Measurements from ENCODE around the gene SAMD9.

The SAMD9 gene

DNA sequence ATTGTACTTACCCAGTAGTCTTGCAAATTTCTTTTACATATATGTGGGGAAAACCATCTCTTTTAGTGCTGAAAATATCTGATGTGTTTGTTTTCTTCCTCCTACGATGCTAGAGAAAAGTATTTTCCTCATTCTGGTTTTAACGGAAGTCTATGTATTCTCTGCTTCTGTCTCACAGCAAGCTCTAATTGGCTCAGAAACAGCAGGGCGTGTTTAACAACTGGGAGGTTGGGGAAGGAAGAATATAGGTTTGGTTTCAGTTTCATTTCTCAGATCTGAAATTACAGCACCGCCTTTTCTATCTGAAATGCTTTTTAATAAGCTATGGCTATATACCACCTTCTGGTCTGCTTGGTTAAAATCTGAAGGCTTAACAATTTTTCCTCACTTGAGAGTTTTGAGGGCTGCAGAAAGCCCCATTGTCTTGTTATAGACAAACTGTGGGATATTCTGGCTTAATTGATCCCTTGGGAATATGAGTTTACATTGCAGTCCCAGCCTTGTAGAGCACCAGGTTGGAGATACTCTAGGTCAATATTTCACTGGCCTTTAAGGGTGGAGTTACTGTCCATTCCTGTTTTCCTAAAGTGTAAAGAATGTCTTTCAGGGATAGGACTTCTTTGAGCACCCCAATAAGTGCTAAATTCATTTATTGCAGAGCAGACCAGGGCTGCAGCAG, at the start of gene SAMD9:
Gene SAMD9, minus strand, starts transcription at position 128 of the 679 bp plus-strand sequence. CDS start 11,882 bp downstream, outside the sequence.
- peak; percentile 81 for DNase-seq (ENCODE audit: low spot score)
- in situ Hi-C loops (cut with MboI; ENCODE audit: low pct_unique_long_range_greater_than_20kb, low sequenced_read_pairs, unreplicated experiment) = no loop called here
- TF ChIP-seq, protein P1, sequence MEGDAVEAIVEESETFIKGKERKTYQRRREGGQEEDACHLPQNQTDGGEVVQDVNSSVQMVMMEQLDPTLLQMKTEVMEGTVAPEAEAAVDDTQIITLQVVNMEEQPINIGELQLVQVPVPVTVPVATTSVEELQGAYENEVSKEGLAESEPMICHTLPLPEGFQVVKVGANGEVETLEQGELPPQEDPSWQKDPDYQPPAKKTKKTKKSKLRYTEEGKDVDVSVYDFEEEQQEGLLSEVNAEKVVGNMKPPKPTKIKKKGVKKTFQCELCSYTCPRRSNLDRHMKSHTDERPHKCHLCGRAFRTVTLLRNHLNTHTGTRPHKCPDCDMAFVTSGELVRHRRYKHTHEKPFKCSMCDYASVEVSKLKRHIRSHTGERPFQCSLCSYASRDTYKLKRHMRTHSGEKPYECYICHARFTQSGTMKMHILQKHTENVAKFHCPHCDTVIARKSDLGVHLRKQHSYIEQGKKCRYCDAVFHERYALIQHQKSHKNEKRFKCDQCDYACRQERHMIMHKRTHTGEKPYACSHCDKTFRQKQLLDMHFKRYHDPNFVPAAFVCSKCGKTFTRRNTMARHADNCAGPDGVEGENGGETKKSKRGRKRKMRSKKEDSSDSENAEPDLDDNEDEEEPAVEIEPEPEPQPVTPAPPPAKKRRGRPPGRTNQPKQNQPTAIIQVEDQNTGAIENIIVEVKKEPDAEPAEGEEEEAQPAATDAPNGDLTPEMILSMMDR (IDR thresholded peaks at IDR 0.05; ENCODE audit: extremely low read depth, insufficient read depth, missing control alignments) = no peak

DNA sequence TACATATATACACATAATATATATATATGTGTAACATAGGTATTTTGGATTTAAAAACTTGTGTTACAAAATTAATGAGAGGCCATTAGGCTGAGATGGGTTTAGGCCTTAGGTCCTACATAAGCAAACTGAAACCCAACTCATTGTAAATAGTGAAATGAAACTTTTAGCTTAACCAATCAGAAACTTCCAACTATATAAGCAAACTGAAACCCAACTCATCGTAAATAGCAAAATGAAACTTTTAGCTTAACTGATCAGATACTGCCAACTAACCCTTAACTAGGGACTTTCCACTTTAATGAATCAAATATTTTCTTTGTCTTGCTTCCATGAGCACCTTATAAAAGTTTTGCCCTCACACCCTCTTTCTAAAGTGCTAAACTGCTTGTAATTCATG, 47.7 kb upstream of the SAMD9 start:
- in situ Hi-C loops (cut with MboI; ENCODE audit: low pct_unique_long_range_greater_than_20kb, low sequenced_read_pairs, unreplicated experiment) = no loop called here
- TF ChIP-seq, protein P1 (IDR thresholded peaks at IDR 0.05; ENCODE audit: extremely low read depth, insufficient read depth, missing control alignments) = no peak
- peak; percentile 26 for DNase-seq (ENCODE audit: low spot score)

DNA sequence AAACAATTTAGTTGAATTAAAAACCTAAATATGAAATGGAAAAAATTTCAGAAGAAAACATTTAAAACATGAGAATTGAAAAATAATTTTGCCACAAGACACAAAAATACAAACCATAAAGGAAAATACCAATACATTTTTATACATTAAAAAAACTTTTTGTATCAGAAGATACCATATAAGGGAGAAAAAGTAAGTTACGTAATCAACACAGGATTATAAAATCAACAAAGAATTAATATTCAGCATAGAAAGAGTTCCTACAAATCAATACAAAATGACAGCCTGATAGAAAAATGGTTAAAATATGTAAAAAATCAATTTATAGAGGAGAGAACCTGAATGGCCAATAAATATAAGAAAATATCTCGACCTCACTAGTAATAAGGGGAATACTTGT, 47.0 kb upstream of the SAMD9 start:
- in situ Hi-C loops (cut with MboI; ENCODE audit: low pct_unique_long_range_greater_than_20kb, low sequenced_read_pairs, unreplicated experiment) = no loop called here
- TF ChIP-seq, protein P1 (IDR thresholded peaks at IDR 0.05; ENCODE audit: extremely low read depth, insufficient read depth, missing control alignments) = no peak
- DNase-seq (ENCODE audit: low spot score) = no peak

DNA sequence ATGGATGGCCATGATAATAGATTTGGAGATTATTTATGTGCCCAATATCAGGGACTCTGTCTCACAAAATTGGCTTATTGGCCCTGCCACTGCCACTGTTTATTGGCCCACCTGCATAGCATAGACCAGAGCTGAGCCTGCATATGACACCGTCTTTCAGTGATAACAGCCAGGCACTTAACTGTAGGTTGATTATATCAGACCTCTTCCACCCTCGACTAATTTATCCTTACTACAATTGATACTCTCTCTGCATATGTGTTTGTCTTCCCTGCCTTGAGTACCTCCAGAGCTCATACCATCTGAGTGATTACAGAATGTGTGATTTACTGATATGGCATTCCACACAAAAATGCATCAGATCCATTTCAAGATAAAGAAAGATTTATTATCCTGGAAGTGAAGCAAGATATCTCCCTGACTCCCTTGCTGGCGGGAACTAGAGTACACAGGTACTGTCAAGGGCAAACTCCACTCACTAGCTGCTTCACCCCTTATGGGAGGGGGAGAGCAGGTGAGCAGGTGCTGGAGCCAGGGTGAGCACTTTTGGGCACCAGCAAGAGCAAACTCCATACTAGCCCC, 43.5 kb upstream of the SAMD9 start:
- in situ Hi-C loops (cut with MboI; ENCODE audit: low pct_unique_long_range_greater_than_20kb, low sequenced_read_pairs, unreplicated experiment) = no loop called here
- TF ChIP-seq, protein P1 (IDR thresholded peaks at IDR 0.05; ENCODE audit: extremely low read depth, insufficient read depth, missing control alignments) = no peak
- no peak for DNase-seq (ENCODE audit: low spot score)

DNA sequence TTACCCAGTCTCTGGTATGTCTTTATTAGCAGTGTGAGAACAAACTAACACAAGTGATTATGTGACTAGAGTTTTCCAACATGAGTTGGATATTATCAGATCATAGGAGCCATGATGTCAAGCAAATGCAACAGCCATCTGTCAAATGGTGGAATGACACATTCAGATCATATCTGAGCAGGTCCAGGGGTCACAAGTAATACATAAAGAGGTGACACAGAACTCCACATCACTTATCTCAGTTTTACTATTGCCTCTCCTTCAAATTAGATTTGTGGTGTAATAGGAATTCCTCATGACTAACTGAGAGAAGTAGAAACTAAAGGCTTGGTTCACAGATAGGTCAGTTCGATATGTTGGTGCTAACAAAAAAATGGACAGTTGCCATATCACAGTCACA, 42.6 kb upstream of the SAMD9 start:
- TF ChIP-seq, protein P1 (IDR thresholded peaks at IDR 0.05; ENCODE audit: extremely low read depth, insufficient read depth, missing control alignments) = no peak
- no peak for DNase-seq (ENCODE audit: low spot score)
- in situ Hi-C loops (cut with MboI; ENCODE audit: low pct_unique_long_range_greater_than_20kb, low sequenced_read_pairs, unreplicated experiment) = no loop called here

DNA sequence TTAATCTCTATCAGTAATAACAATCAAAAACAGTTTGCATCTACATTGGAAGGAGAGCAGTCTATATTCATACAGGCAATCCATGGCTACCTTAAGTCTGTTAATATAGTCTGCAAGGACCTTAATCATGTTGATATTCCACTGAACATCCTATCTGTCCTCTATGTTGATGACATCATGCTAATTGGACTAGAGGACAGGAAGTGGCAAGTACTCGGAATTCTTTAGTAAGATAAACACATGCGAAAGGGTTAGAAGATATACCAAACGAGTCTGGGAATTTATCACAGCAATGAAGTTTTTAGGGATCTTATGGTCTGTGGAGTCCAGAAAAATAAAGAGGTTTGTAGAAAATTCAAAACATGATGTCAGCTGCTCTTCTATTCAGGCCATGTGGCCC, 41.7 kb upstream of the SAMD9 start:
- no peak for DNase-seq (ENCODE audit: low spot score)
- in situ Hi-C loops (cut with MboI; ENCODE audit: low pct_unique_long_range_greater_than_20kb, low sequenced_read_pairs, unreplicated experiment) = no loop called here
- TF ChIP-seq, protein P1 (IDR thresholded peaks at IDR 0.05; ENCODE audit: extremely low read depth, insufficient read depth, missing control alignments) = no peak

All from GM13977 (cell line).